ENCODE measurements around the gene CPM. TPM values are rescaled to one million over a fixed set of nuclear protein-coding genes. Genes with fewer than 3 reads are reported as not detected.

The CPM gene
- total and polyA plus RNA-seq, 5 experiments from 2014 or later = 0.47 to 0.81 (median 0.81) TPM; not detected in 2

- Mint-ChIP-seq H3K27ac (no peak overlapping the region), H3K4me3 (no peak overlapping the region), H3K9me3 (peaks cover 0 to 2% (median 0%) of the 10 kb centered on the region in 9 donors), H3K27me3 (no peaks in the 10 kb centered on the region), H3K4me1 (no peaks in the 10 kb centered on the region), H3K36me3 (no peaks in the 10 kb centered on the region)
- POLR2A ChIA-PET = no interaction called here
- ATAC-seq = no peak
- no peak for DNase-seq
These were observed 34.1 kb upstream of the CPM start for GRCh38 chr12:68967046-68967445.

DNA sequence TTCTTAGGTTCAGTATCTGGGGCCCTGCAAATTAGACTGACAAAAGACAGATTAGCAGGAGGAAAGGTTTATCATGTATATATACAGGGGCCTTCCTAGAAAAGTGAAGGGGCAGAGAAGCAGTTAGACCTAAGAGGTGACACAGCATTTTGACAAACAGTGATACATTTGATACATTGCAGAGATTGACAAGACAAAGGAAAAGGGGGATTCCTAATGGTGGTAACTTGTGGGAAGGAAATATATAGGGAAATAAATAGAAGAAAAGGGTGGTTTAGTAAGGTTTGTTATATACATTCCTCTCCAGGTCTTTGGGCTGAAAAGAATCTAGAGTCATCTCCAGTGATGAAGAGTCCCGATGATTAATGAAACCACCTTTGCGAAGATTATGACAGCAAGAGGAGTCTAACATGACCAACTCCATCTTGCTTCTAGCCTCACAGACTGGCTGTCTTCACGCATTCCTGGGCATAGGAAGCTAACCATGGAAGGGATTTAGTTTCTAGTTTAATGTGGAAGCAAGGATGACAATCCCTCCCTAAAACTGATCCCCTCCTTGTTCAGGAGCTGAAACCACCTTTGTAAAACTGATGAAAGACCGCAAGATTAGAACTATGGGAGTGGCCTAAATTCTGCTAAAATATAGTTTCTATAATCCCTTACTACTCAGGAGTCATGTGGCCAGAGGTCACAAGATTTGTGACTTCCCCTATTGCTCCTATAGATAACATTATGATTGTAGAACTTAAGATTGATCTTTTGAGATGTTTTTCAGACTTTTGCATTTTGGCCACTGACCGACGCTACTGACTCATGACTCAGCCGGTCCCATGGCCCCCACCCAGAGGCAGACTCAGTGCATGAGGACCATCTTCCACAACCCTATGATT is 31.1 kb upstream of the CPM start:
- no peak overlapping the region for H3K27ac Mint-ChIP-seq
- H3K27me3 Mint-ChIP-seq = no peaks in the 10 kb centered on the region
- H3K4me3 Mint-ChIP-seq = no peak overlapping the region
- DNase-seq (no peak), ATAC-seq (no peak)
- H3K9me3 Mint-ChIP-seq = peaks cover 0 to 2% (median 0%) of the 10 kb centered on the region in 9 donors
- POLR2A ChIA-PET = no interaction called here
- H3K36me3 Mint-ChIP-seq = no peaks in the 10 kb centered on the region
- no peaks in the 10 kb centered on the region for H3K4me1 Mint-ChIP-seq

GRCh38 chr12:68962877-68963855 is 30.2 kb upstream of the CPM start:
- no peak for ATAC-seq
- no peaks in the 10 kb centered on the region for H3K36me3 Mint-ChIP-seq
- POLR2A ChIA-PET = no interaction called here
- no peaks in the 10 kb centered on the region for H3K27me3 Mint-ChIP-seq
- peaks cover 0 to 2% (median 0%) of the 10 kb centered on the region in 9 donors for H3K9me3 Mint-ChIP-seq
- H3K27ac Mint-ChIP-seq = no peak overlapping the region
- no peak for DNase-seq
- H3K4me1 Mint-ChIP-seq = peaks cover 7 to 9% (median 8%) of the 10 kb centered on the region in 4 donors
- no peak overlapping the region for H3K4me3 Mint-ChIP-seq

DNA sequence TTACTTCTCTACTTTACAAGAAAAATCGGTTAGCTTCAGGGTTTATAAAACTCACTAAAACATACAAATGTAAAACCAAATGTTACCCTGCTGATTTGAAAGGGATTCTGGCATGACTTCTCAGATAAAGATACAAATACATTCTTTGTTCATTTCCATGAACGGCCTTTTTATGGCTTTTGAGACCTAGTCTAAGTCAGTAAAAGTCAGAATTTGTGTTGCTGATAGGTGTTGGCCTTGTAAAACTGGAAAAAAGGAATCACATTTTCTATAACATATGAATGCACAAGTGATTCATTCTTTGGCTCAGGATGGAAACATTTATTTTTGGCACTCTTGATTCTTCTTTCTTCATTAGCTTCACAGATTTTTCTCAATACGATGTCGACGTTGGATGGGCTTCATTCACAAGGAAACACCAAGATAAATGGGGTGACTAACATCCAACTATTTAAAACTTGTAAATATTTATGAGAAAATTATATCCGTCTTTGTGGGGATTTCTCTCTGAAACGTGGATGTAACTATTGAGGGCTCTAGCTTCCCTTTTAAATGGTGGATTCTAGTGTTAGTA is 27.0 kb upstream of the CPM start:
- H3K4me3 Mint-ChIP-seq = no peak overlapping the region
- no peaks in the 10 kb centered on the region for H3K27me3 Mint-ChIP-seq
- H3K9me3 Mint-ChIP-seq = peaks cover 0 to 1% (median 0%) of the 10 kb centered on the region in 9 donors
- POLR2A ChIA-PET = no interaction called here
- no peak overlapping the region for H3K27ac Mint-ChIP-seq
- DNase-seq (no peak), ATAC-seq (no peak)
- H3K36me3 Mint-ChIP-seq = no peaks in the 10 kb centered on the region
- peaks cover 7 to 11% (median 10%) of the 10 kb centered on the region in 4 donors for H3K4me1 Mint-ChIP-seq

DNA sequence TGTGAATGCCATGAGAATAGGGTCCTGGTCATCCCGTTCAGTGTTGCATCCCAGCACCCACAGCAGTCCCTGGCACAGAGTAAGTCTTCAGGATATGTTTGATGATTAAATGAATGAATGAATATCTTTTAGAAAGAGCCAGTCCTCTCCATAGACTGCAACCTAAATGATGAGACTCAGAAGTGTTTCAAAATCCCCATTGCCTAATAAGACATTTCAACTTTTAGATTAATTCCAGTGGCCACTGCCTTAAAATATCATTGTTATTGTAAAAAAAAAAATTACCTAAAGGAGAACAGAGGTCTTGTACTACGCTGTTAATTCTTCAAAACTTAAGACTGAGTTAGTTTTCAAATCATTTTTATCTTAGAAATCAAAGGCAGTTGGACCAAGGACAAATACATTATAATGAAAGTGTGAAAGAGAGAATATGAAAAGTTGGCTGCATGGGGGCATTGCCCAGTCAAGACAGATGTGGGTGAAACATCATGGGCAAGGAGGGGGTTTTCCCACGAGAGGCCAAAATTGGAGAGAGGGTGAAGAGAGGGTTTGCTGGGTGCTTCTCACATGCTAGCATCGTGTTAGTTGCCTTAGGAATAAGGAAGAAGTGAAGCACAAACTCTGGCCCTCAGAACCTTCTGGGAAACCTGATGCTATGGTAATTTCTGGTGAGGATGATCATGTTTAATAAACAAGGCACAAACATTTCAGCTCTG is 26.3 kb upstream of the CPM start:
- Mint-ChIP-seq H3K27me3 (no peaks in the 10 kb centered on the region), H3K27ac (peak overlapping the region in 1 of 10 donors; percentile 45), H3K4me1 (peaks cover 7 to 11% (median 10%) of the 10 kb centered on the region in 4 donors), H3K4me3 (no peak overlapping the region), H3K36me3 (no peaks in the 10 kb centered on the region), H3K9me3 (no peaks in the 10 kb centered on the region)
- ATAC-seq (no peak), DNase-seq (no peak)
- POLR2A ChIA-PET = no interaction called here

DNA sequence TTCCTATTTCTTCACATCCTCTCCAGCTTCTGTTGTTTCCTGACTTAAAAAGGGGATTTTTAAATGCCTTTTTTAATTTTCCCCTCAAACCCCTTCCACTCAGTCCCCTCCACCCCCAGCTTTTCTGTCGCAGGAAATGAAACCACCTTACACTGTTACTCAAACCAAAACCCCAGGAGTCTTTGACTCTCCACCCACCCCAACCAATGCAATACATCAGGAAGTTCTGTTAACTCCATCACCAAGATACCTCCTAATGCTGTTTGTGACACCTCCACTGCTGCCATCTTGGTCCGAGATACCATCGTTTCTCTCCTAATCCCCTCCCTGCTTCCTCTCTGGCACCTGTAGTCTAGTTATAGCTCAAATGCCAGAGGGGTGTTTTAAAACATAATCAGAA is 25.4 kb upstream of the CPM start:
- Mint-ChIP-seq H3K27me3 (no peaks in the 10 kb centered on the region), H3K9me3 (no peaks in the 10 kb centered on the region), H3K27ac (peak overlapping the region in 4 of 10 donors; percentile 3 to 45 (median 33)), H3K4me1 (peaks cover 7 to 11% (median 10%) of the 10 kb centered on the region in 4 donors), H3K4me3 (peak overlapping the region in 3 of 10 donors; percentile 2 to 19 (median 15)), H3K36me3 (no peaks in the 10 kb centered on the region)
- DNase-seq (peak in 1 of 10 donors; percentile 3), ATAC-seq (peak in 1 of 2 donors; percentile 32)
- POLR2A ChIA-PET = no interaction called here

- H3K36me3 Mint-ChIP-seq = no peaks in the 10 kb centered on the region
- H3K4me3 Mint-ChIP-seq = no peak overlapping the region
- POLR2A ChIA-PET = no interaction called here
- no peak overlapping the region for H3K27ac Mint-ChIP-seq
- no peaks in the 10 kb centered on the region for H3K9me3 Mint-ChIP-seq
- no peaks in the 10 kb centered on the region for H3K27me3 Mint-ChIP-seq
- DNase-seq (no peak), ATAC-seq (no peak)
- peaks cover 7 to 11% (median 10%) of the 10 kb centered on the region in 4 donors for H3K4me1 Mint-ChIP-seq
These were observed 24.3 kb upstream of the CPM start for GRCh38 chr12:68957273-68957672.

DNA sequence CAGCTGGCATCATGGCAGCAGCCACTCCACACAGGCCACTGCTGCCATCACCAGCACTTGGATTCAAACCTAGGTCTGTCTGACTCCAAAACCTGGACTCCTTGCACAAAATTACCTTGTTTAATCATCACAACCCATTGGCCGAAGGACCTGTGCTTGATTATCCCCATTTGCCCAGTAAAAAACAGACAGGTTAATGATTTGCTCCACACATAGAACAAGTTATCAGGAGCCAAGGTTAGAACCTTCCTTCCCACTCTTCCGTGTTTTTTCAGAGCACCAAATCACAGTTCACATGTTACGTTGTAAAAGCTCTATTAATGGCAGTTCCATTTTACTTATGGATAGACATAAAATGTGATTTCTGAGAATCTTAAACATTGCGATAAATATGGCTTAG is 23.5 kb upstream of the CPM start:
- Mint-ChIP-seq H3K4me1 (peaks cover 7 to 11% (median 10%) of the 10 kb centered on the region in 4 donors), H3K4me3 (no peak overlapping the region), H3K27me3 (no peaks in the 10 kb centered on the region), H3K27ac (no peak overlapping the region), H3K36me3 (no peaks in the 10 kb centered on the region), H3K9me3 (no peaks in the 10 kb centered on the region)
- ATAC-seq (no peak), DNase-seq (no peak)
- POLR2A ChIA-PET = no interaction called here

- no peak for DNase-seq
- no peaks in the 10 kb centered on the region for H3K36me3 Mint-ChIP-seq
- H3K27me3 Mint-ChIP-seq = no peaks in the 10 kb centered on the region
- no peak overlapping the region for H3K4me3 Mint-ChIP-seq
- no peak for ATAC-seq
- no peak overlapping the region for H3K27ac Mint-ChIP-seq
- H3K4me1 Mint-ChIP-seq = peaks cover 7 to 11% (median 10%) of the 10 kb centered on the region in 4 donors
- POLR2A ChIA-PET = no interaction called here
- H3K9me3 Mint-ChIP-seq = no peaks in the 10 kb centered on the region
These were observed 21.8 kb upstream of the CPM start for GRCh38 chr12:68954811-68955210.

DNA sequence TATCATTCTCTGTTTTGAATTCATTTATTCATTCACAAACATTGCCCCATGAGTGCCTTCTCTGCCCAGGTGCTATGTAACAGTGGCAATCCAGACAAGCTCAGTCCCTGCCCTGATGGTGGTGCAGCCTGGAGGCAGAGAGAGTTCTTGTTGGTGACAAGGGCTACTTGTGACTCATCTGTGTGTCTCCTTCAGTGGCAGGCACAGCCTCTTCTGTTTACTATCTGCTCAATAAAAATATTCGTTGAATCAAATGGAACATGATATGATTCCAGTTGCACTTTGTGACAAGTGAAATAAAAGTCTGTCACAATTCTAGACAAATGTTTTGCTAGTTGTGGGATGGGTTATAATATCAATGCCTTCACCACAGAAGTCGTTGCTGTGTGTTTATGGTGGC is 20.6 kb upstream of the CPM start:
- DNase-seq (no peak), ATAC-seq (no peak)
- Mint-ChIP-seq H3K27me3 (no peaks in the 10 kb centered on the region), H3K4me3 (no peak overlapping the region), H3K36me3 (no peaks in the 10 kb centered on the region), H3K4me1 (peaks cover 4 to 6% (median 6%) of the 10 kb centered on the region in 4 donors), H3K9me3 (no peaks in the 10 kb centered on the region), H3K27ac (no peak overlapping the region)
- POLR2A ChIA-PET = no interaction called here

DNA sequence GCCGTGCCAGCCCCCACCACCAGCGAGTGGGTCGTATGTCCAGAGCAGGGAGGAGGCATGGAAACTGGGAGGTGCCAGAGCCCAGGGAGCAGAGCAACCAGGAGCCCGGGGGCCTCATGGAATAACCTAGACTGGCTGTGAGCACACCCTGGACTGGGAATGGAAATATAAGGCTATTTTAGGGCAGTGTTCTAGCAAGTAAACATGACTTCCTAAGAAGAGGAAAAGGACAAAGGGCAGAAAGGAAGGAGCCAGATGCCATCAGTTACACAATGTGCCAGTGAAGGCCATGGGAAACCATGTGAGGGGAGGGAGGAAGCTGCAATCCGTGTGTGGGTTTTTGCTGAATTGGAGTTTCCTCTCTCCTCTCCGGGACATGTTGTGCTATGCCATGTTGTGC is 18.7 kb upstream of the CPM start:
- Mint-ChIP-seq H3K9me3 (no peaks in the 10 kb centered on the region), H3K4me1 (no peaks in the 10 kb centered on the region), H3K4me3 (no peak overlapping the region), H3K27me3 (no peaks in the 10 kb centered on the region), H3K27ac (no peak overlapping the region), H3K36me3 (no peaks in the 10 kb centered on the region)
- no peak for ATAC-seq
- POLR2A ChIA-PET = no interaction called here
- DNase-seq = no peak

- H3K27ac Mint-ChIP-seq = no peak overlapping the region
- POLR2A ChIA-PET = no interaction called here
- no peaks in the 10 kb centered on the region for H3K4me1 Mint-ChIP-seq
- H3K9me3 Mint-ChIP-seq = no peaks in the 10 kb centered on the region
- ATAC-seq = no peak
- no peak overlapping the region for H3K4me3 Mint-ChIP-seq
- peaks cover 0 to under 1% (median 0%) of the 10 kb centered on the region in 5 donors for H3K27me3 Mint-ChIP-seq
- H3K36me3 Mint-ChIP-seq = no peaks in the 10 kb centered on the region
- DNase-seq = no peak
These were observed 17.5 kb upstream of the CPM start for GRCh38 chr12:68950511-68950910.
